Measurements from ENCODE around the gene SNTG2.

- no peak for TF ChIP-seq CTCF (IDR thresholded peaks at IDR 0.05)
- TF ChIP-seq POLR2AphosphoS5 (IDR thresholded peaks at IDR 0.05): no peak
- TF ChIP-seq POLR2A (IDR thresholded peaks at IDR 0.05): no peak
These were observed 28.6 kb downstream of the SNTG2 start for GRCh38 chr2:979069-979928.
